ENCODE data around the gene BAG5.

BAG5 gene

GRCh38 chr14:103563226-103563620 is 766 bp upstream of the BAG5 start:
- no peak for DNase-seq

GRCh38 chr14:103562179-103562428 is 353 bp downstream of the BAG5 start:
- no peak for DNase-seq

DNA sequence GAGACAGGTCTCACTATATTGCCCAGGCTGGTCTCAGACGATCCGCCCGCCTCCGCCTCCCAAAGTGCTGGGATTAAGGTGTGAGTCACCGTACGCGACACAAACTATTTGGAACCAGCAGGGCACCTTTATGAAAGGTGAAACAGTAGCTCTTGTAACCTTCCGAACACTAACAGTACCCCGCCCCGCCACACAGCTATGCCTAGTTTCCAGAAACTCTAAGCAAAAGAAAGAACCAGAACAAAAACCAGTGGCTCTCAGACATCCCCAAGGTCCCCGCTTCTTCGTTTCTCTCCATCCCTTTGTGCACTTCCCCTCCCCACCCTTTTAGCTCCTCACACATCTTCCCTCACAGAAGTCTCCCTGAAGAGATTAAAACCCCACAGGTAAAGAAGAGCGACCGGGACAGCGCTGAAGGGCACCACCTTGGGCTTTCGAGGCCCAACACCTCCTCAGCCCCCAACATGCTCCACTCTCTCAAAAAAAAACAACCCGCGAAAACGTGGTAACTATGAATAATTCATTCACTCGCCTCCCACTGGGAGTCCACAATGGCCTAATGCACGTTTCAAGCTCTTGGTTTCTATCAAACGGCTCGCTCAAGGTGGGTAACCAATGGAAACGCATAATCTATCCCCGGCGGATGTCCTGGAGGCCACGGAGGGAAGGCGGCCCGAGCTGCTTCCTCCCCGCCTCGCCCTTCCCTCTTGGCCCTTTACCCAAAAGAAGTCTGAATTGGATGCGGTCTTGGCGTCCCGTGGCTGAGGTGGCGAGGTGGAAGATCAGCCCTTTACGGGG is 877 bp downstream of the BAG5 start:
- peak; percentile 41 for DNase-seq

DNA sequence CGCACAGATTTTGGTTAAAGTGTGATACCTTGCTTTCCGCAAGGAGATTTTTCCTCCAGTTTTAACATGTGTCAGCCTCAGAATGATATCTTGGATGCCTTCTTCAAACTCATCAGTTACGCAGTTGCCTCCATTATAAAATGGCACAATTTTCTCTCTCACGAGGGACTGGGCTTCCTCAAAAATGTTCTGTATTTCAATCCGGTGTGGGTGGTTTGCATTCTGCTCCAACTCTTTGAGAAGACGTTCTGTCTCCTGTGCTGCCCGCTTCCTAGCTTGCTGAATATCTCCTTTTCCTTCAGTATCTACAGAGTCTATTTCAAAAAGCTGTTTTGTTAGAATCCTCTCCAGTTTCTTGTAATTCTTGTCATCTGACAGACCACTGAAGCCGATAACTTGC is 1.8 kb downstream of the BAG5 start:
- DNase-seq = no peak

DNA sequence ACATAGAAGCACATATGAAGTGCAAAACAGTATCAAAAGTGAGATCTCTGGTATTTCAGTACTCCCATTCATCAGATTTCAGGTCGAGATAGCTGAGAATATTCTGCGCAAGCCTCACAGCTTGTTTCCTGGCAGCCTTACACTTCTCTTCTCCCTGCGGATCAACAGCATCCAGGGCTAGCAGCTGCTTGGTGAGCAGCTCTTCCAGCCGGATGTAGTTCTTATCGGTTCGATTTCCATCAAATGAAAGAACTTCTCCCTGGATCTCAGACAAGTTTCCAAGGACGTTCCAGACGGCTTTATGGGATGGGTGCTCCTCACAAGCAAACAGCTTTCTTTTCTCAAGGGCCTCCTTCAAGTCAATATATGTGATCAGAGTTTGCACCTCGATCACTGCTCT is 2.7 kb downstream of the BAG5 start:
- no peak for DNase-seq

- no peak for DNase-seq
Observed at GRCh38 chr14:103558071-103558882, 4.2 kb downstream of the BAG5 start.

DNA sequence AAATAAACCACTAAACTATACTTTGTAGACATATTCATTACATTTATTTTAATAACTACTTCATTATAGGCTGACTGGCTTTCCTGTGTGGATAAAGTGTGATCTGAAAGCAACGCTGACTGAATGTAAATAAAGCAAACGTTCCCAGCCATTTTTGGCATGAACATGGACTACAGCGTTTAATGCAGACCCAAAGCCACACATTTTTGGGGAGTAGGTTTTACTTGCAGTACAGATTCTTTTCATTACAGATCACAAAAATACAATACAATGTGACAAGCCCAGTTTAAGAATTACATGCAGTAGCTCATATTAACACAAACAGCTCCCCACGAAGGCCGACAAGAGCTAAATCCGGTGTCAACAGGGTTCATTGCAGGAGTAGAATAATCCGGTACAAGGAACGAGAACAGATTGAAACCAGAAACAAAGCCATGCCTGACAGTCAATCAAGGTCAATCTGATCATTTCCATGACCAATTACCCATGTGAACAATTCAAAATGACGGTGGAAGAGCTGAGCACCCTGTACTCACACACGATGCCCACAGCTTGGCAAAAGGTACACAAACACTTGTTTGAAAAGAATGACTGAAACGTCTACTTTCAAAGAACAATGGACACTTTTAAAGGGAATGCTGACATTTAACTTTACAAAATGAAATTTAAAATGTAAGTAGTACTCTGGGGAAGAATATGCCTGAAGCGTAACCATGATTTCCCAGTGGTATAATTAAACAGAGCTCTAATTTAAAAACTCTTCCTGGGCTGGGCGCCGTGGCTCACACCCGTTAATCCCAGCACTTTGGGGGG is 5.3 kb downstream of the BAG5 start:
- no peak for DNase-seq

- DNase-seq = no peak
Observed at GRCh38 chr14:103555559-103556337, 6.7 kb downstream of the BAG5 start.

DNA sequence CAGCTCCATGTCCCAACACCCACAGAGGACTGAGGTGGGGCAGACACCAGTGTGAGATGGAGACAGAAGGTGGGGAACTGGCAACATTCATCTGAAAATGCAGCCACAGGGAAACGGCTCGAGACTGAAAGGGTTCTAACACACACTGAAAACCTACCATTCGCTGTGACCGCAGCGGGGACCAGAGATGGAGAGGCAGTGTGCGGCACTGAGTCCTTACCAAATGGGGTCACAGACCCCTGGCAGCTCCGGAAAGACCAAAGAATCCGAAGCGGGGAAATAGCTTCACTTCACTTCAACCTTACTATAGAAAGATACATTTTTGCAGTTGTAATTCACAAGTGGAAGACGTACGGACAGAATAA is 9.6 kb downstream of the BAG5 start:
- DNase-seq = no peak

GRCh38 chr14:103552011-103552845 is 10.2 kb downstream of the BAG5 start:
- no peak for DNase-seq

DNA sequence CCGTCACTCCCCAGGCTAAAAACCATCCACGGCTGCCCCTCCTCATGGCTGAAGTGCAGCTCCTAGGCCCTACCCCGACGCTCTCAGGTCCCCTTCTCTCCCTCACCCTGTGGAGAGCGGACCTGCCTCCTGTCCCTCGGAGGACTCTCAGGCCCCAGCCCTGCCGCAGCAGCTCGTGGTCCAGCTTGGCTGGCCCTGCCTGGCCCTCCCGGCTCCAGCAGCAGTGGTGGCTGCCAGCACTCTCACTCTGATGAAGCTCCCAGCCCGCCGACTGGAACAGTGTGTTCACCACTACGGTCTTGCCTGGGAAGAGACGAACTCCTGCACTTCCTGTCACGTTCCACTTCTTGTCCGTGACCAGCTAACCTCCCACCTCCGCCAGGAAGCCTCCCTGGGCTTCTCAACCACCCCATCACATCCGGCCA is 11.1 kb downstream of the BAG5 start:
- DNase-seq = no peak

DNA sequence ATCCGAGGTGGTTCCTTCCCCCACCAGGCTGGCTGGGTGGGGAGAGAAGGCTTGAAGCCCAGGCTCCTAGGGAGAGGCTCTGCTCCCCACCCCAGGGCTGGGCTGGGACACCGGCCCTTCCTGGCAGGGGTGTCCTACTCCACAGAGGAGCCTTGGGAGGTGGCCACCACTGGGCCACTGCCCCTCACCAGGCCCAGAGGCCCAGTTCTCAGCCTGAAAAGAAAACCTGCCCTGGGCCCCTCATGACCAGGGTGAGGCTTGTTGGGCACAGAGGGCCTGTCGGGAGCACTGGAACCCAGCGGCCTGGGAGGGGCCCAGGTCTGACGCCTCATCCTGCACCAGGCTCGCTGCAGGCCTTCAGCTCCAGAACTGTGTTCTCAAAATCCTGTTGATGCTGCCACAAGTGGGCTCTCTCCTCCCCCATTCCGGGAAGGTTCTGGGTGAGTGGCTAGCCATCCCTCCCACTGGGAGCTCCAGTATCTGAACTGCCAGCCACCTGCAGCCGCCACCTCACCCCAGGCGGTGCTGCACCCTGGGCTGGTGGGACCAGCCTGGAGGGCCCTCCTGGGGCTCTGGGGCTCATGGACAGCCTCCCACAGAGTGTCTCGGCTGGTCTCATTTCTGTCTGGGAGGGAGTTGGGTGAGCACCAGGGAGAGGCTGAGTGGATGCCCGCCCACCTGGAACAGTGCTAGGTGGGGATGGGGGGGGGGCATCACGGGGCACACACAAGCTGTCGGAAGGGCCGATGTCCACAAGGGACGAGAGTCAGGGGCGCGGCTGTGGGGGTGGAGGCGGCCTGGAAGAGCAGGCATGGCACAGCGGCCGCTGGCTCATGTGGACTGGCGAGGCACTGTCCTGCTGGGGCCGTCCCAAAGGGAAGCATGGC is 11.8 kb downstream of the BAG5 start:
- no peak for DNase-seq

GRCh38 chr14:103549361-103550311 is 12.8 kb downstream of the BAG5 start:
- peak; percentile 47 for DNase-seq

DNA sequence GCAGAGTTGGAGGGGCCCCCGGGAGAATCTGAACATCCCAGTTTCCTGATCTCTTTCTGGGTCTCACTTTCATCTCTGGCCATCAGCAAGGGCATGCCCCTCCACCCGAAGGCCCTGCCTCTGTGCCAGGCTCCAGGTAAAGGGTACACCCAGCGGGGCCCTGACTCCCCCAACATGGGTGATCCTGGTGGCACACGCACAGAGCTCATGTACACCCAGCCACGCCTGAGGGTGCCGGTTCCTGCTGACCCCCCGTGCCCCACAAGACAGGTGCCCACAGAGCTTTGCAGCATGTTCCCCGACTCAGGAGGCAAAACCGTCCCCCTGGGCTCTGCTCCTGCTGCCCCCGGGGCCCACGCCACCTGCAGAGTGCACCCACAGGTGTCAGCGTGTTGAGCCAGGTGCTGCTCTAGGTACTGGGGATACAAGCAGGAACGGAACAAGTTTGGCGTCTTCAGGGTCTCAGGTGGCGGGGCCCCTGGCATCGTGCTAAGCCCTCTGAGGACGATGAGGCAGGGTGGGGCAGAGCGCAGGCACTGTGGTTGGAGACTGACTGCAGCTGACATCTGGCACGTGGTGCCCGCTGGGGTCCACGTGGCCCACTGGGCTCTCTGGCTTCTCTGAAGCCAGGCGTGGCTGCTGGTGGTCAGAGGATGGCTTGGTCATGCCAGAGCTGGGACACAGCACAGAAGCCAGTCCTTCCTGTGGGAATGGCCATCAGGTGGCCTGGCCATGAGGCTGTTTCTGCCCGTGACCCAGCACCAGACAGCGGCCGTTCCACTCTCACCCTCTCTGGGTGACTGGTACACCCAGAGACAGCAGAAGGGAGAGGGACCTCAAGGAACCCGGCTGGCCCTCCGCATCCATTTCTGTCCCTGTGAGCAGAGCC is 13.8 kb downstream of the BAG5 start:
- DNase-seq = no peak

- no peak for DNase-seq
Observed at GRCh38 chr14:103547941-103548462, 14.5 kb downstream of the BAG5 start.

DNA sequence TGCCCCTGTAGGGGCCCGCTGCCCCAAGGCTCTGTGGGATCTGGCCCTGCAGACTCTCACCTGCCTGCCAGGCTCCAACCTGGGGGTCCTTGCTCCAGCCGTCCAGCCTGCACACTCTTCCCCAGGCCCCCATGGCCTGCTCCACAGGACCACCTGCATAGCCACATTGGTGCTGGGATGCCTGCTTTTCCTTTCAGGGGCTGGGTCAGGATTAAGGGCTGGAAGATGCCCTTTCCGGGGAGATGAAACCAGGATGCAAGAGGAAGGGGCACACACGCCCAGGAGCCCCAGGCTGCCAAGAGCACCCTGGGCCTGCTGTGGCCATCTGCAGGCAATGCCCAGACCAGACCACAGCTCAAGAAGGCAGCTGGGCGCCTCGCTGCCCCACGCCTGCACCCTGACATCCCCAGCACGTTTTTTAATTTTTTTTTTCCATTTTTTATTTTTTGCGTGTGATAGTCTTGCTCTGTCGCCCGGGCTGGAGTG is 15.0 kb downstream of the BAG5 start:
- DNase-seq = no peak

- peak; percentile 78 for DNase-seq
Observed at GRCh38 chr14:103546652-103547454, 15.6 kb downstream of the BAG5 start.
